Measurements from ENCODE around the gene YIPF2. TPM values are rescaled to one million over a fixed set of nuclear protein-coding genes. Genes with fewer than 3 reads are reported as not detected.
"Not testable (repeated sequence)": the region's sequence is repeated elsewhere in the genome, so short reads cannot be mapped to it uniquely, and the experiment has no call there.

Gene YIPF2
- polyA plus RNA-seq, 3 donors: 12.3 to 25.2 (median 15.5) TPM

DNA sequence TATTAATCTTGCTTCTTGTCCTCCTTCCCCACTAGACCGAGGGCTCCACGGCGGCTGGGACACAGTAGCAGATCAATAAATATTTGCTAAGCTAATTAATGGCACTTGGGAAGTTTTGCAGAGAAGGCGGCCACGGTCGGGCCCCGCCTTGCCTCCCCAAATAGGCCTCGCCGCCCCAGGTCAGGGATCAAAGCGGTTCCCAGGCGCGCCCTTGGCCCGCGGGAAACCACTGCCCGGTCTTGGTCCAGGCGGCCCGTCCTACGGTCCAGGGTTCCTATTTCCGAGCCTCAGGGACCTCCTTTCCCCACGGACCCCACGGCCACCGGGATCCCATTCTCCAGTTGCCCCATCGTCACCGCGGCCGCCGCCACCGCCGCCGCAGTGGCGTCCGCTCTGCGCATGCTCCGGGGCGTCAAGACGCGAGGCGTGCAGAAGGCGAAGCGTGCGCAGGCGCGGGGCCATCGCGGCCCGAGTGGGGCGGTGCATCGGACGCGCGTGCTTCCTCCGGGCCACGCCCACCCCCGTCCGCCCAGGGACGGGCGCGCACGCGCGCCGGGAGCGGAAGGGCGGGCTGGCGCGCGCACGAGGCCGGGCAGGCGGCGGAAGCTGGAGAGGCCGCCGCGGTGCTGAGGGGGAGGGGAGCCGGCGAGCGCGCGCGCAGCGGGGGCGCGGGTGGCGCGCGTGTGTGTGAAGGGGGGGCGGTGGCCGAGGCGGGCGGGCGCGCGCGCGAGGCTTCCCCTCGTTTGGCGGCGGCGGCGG is 32.1 kb upstream of the YIPF2 start, which contains the start of gene SMARCA4:
SMARCA4 (plus strand) TSS at position 717 of the 759 bp plus-strand sequence. CDS start 23,122 bp downstream, outside the sequence.
- Mint-ChIP-seq H3K36me3 (peaks cover 0 to 11% of the 10 kb centered on the region in 2 donors), H3K9me3 (peaks cover 0 to 1% (median 0%) of the 10 kb centered on the region in 7 donors), H3K4me1 (peaks cover 30% of the 10 kb centered on the region), H3K27me3 (ENCODE audit: low read depth in 3 of 3) (peaks cover 0 to 2% (median 0%) of the 10 kb centered on the region in 3 donors), H3K4me3 (peak within 1 kb of the TSS; percentile 96 to 97), H3K27ac (peak within 1 kb of the TSS; percentile 85 to 94 (median 91))
- H3K27ac ChIP-seq (ENCODE audit: low read depth in 1 of 2, low read length in 2 of 2): peak within 1 kb of the TSS; percentile 64 to 92
- H3K9ac ChIP-seq (ENCODE audit: insufficient read depth, low read length, poor library complexity, severe bottlenecking): peak within 1 kb of the TSS; percentile 90
- H4K20me1 ChIP-seq (ENCODE audit: insufficient read depth, low read length): peaks cover 36% of the 10 kb centered on the region
- H3K27me3 ChIP-seq (ENCODE audit: control insufficient read depth in 2 of 2, insufficient read depth in 2 of 2, low read length in 2 of 2): no peaks in the 10 kb centered on the region
- H3K79me2 ChIP-seq (ENCODE audit: insufficient read depth, low read length): peaks cover 44% of the 10 kb centered on the region
- intact Hi-C loops (cut with micrococcal nuclease): no loop called here
- H3K4me3 ChIP-seq (replicated peaks in 1 of 3; ENCODE audit: low read depth in 2 of 3, low read length in 3 of 3): peak within 1 kb of the TSS; percentile 73 to 88 (median 81)
- under 1% methylated on average over 96 of the region's 100 CpGs for WGBS (ENCODE audit: insufficient coverage)
- no peaks in the 10 kb centered on the region for H3K9me3 ChIP-seq (replicated peaks in 1 of 2; ENCODE audit: control insufficient read depth in 1 of 2, insufficient read depth in 1 of 2, low read length in 2 of 2)
- TF ChIP-seq, protein P1, sequence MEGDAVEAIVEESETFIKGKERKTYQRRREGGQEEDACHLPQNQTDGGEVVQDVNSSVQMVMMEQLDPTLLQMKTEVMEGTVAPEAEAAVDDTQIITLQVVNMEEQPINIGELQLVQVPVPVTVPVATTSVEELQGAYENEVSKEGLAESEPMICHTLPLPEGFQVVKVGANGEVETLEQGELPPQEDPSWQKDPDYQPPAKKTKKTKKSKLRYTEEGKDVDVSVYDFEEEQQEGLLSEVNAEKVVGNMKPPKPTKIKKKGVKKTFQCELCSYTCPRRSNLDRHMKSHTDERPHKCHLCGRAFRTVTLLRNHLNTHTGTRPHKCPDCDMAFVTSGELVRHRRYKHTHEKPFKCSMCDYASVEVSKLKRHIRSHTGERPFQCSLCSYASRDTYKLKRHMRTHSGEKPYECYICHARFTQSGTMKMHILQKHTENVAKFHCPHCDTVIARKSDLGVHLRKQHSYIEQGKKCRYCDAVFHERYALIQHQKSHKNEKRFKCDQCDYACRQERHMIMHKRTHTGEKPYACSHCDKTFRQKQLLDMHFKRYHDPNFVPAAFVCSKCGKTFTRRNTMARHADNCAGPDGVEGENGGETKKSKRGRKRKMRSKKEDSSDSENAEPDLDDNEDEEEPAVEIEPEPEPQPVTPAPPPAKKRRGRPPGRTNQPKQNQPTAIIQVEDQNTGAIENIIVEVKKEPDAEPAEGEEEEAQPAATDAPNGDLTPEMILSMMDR (IDR thresholded peaks at IDR 0.05): no peak
- DNase-seq: peak; percentile 97 to 98 (median 98)
- H3K36me3 ChIP-seq (replicated peaks in 1 of 2; ENCODE audit: control insufficient read depth in 1 of 2, insufficient read depth in 2 of 2, low read length in 2 of 2): peaks cover 0 to 6% of the 10 kb centered on the region in 2 donors
- peak within 1 kb of the TSS; percentile 90 for H3K4me2 ChIP-seq (replicated peaks; ENCODE audit: extremely low read depth, low read length, poor library complexity, severe bottlenecking)
- peak within 1 kb of the TSS; percentile 98 for H2AFZ ChIP-seq (ENCODE audit: insufficient read depth, low read depth, low read length, poor library complexity, severe bottlenecking)
- peaks cover 16 to 31% of the 10 kb centered on the region in 2 donors for H3K4me1 ChIP-seq (ENCODE audit: control insufficient read depth in 1 of 2, insufficient read depth in 2 of 2, low read length in 2 of 2)

DNA sequence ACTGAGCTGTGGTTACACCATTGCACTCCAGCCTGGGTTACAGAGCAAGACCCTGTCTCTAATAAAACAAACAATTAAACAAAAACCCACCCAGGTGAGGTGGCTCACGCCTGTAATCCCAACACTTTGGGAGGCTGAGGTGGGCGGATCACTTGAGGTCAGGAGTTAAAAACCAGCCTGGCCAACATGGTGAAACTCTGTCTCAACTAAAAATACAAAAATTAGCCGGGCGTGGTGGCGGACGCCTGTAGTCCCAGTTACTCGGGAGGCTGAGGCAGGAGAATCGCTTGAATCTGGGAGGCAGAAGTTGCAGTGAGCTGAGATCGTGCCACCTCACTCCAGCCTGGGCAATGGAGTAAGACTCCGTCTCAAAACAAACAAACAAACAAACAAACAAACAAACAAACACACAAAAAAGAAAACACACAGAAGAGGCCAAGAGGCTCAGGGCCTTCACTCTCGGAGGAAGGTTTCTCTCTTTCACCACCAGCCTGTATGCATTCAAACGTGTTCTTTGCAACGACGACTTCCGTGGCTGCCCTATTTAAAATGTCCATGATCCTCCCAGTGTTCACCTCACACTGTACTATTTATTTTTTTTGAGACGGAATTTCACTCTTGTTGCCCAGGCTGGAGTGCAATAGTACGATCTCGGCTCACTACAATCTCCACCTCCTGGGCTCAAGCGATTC is 31.0 kb upstream of the YIPF2 start:
- H2AFZ ChIP-seq (ENCODE audit: insufficient read depth, low read depth, low read length, poor library complexity, severe bottlenecking): not testable (repeated sequence)
- Histone ChIP-seq H3K9ac (ENCODE audit: insufficient read depth, low read length, poor library complexity, severe bottlenecking) (peak overlapping the region; percentile 90), H3K4me3 (replicated peaks in 1 of 3; ENCODE audit: low read depth in 2 of 3, low read length in 3 of 3) (peak overlapping the region in 1 of 3 experiments; percentile 81)

More for the DNA sequence above, 31.0 kb upstream of the YIPF2 start:
- H3K4me2 ChIP-seq (replicated peaks; ENCODE audit: extremely low read depth, low read length, poor library complexity, severe bottlenecking); H3K27me3 Mint-ChIP-seq (ENCODE audit: low read depth in 3 of 3); DNase-seq; H3K36me3 ChIP-seq (replicated peaks in 1 of 2; ENCODE audit: control insufficient read depth in 1 of 2, insufficient read depth in 2 of 2, low read length in 2 of 2); H3K27me3 ChIP-seq (ENCODE audit: control insufficient read depth in 2 of 2, insufficient read depth in 2 of 2, low read length in 2 of 2); H3K9me3 Mint-ChIP-seq; intact Hi-C loops (cut with micrococcal nuclease); H3K9me3 ChIP-seq (replicated peaks in 1 of 2; ENCODE audit: control insufficient read depth in 1 of 2, insufficient read depth in 1 of 2, low read length in 2 of 2); H3K36me3 Mint-ChIP-seq: not testable (repeated sequence)
- peaks cover 26% of the 10 kb centered on the region for H4K20me1 ChIP-seq (ENCODE audit: insufficient read depth, low read length)
- 96% methylated on average over 17 of the region's 19 CpGs for WGBS (ENCODE audit: insufficient coverage)
- H3K27ac ChIP-seq (ENCODE audit: low read depth in 1 of 2, low read length in 2 of 2): peak overlapping the region in 1 of 2 donors; percentile 92
- peak overlapping the region in 6 of 7 donors; percentile 85 to 94 (median 90) for H3K27ac Mint-ChIP-seq
- H3K4me1 ChIP-seq (ENCODE audit: control insufficient read depth in 1 of 2, insufficient read depth in 2 of 2, low read length in 2 of 2): peaks cover 16 to 31% of the 10 kb centered on the region in 2 donors
- peaks cover 27% of the 10 kb centered on the region for H3K4me1 Mint-ChIP-seq
- H3K79me2 ChIP-seq (ENCODE audit: insufficient read depth, low read length): peaks cover 33% of the 10 kb centered on the region
- H3K4me3 Mint-ChIP-seq: peak overlapping the region in 1 of 2 donors; percentile 82
